ENCODE data around the gene NATD1.

The NATD1 gene

GRCh38 chr17:21247552-21248258, 5.5 kb downstream of the NATD1 start:
- H3K4me1 ChIP-seq (ENCODE audit: control insufficient read depth, low read depth, low read length): no peaks in the 10 kb centered on the region
- H3K9me3 ChIP-seq (ENCODE audit: control insufficient read depth, low read depth, low read length): no peaks in the 10 kb centered on the region
- no peak overlapping the region for H3K4me3 ChIP-seq (ENCODE audit: low read length)
- no peak overlapping the region for H3K27ac ChIP-seq (ENCODE audit: low read length)
- no peak overlapping the region for H3K9ac ChIP-seq (ENCODE audit: low read length)
- peaks cover 7% of the 10 kb centered on the region for H3K27me3 ChIP-seq (ENCODE audit: control insufficient read depth, insufficient read depth, low read length)
- no peaks in the 10 kb centered on the region for H3K36me3 ChIP-seq (ENCODE audit: control insufficient read depth, low read depth, low read length)

- H3K9ac ChIP-seq (ENCODE audit: low read length): no peak overlapping the region
- H3K36me3 ChIP-seq (ENCODE audit: control insufficient read depth, low read depth, low read length): no peaks in the 10 kb centered on the region
- no peaks in the 10 kb centered on the region for H3K9me3 ChIP-seq (ENCODE audit: control insufficient read depth, low read depth, low read length)
- H3K4me1 ChIP-seq (ENCODE audit: control insufficient read depth, low read depth, low read length): no peaks in the 10 kb centered on the region
- H3K27ac ChIP-seq (ENCODE audit: low read length): no peak overlapping the region
- no peaks in the 10 kb centered on the region for H3K27me3 ChIP-seq (ENCODE audit: control insufficient read depth, insufficient read depth, low read length)
- H3K4me3 ChIP-seq (ENCODE audit: low read length): no peak overlapping the region
Measured at GRCh38 chr17:21246698-21247097, 6.5 kb downstream of the NATD1 start.

GRCh38 chr17:21245639-21246084, 7.5 kb downstream of the NATD1 start:
- no peaks in the 10 kb centered on the region for H3K9me3 ChIP-seq (ENCODE audit: control insufficient read depth, low read depth, low read length)
- H3K4me1 ChIP-seq (ENCODE audit: control insufficient read depth, low read depth, low read length): no peaks in the 10 kb centered on the region
- H3K27me3 ChIP-seq (ENCODE audit: control insufficient read depth, insufficient read depth, low read length): no peaks in the 10 kb centered on the region
- H3K9ac ChIP-seq (ENCODE audit: low read length): no peak overlapping the region
- H3K4me3 ChIP-seq (ENCODE audit: low read length): no peak overlapping the region
- no peak overlapping the region for H3K27ac ChIP-seq (ENCODE audit: low read length)
- no peaks in the 10 kb centered on the region for H3K36me3 ChIP-seq (ENCODE audit: control insufficient read depth, low read depth, low read length)

- Histone ChIP-seq H3K4me3 (ENCODE audit: low read length) (no peak overlapping the region), H3K9me3 (ENCODE audit: control insufficient read depth, low read depth, low read length) (no peaks in the 10 kb centered on the region), H3K36me3 (ENCODE audit: control insufficient read depth, low read depth, low read length) (no peaks in the 10 kb centered on the region), H3K27ac (ENCODE audit: low read length) (no peak overlapping the region), H3K27me3 (ENCODE audit: control insufficient read depth, insufficient read depth, low read length) (no peaks in the 10 kb centered on the region), H3K9ac (ENCODE audit: low read length) (no peak overlapping the region), H3K4me1 (ENCODE audit: control insufficient read depth, low read depth, low read length) (peaks cover 9% of the 10 kb centered on the region)
Measured at GRCh38 chr17:21243516-21244303, 9.5 kb downstream of the NATD1 start.

- no peak overlapping the region for H3K9ac ChIP-seq (ENCODE audit: low read length)
- H3K9me3 ChIP-seq (ENCODE audit: control insufficient read depth, low read depth, low read length): no peaks in the 10 kb centered on the region
- H3K36me3 ChIP-seq (ENCODE audit: control insufficient read depth, low read depth, low read length): no peaks in the 10 kb centered on the region
- no peaks in the 10 kb centered on the region for H3K27me3 ChIP-seq (ENCODE audit: control insufficient read depth, insufficient read depth, low read length)
- H3K27ac ChIP-seq (ENCODE audit: low read length): no peak overlapping the region
- no peak overlapping the region for H3K4me3 ChIP-seq (ENCODE audit: low read length)
- H3K4me1 ChIP-seq (ENCODE audit: control insufficient read depth, low read depth, low read length): peaks cover 9% of the 10 kb centered on the region
Measured at GRCh38 chr17:21242780-21243515, 10.3 kb downstream of the NATD1 start.

- no peak overlapping the region for H3K27ac ChIP-seq (ENCODE audit: low read length)
- H3K4me1 ChIP-seq (ENCODE audit: control insufficient read depth, low read depth, low read length): peaks cover 9% of the 10 kb centered on the region
- H3K9ac ChIP-seq (ENCODE audit: low read length): no peak overlapping the region
Measured at GRCh38 chr17:21242026-21242697, 11.0 kb downstream of the NATD1 start.

GRCh38 chr17:21241564-21241963, 11.6 kb downstream of the NATD1 start:
- Histone ChIP-seq H3K9me3 (ENCODE audit: control insufficient read depth, low read depth, low read length) (no peaks in the 10 kb centered on the region), H3K4me3 (ENCODE audit: low read length) (no peak overlapping the region), H3K36me3 (ENCODE audit: control insufficient read depth, low read depth, low read length) (no peaks in the 10 kb centered on the region), H3K27ac (ENCODE audit: low read length) (no peak overlapping the region), H3K9ac (ENCODE audit: low read length) (no peak overlapping the region), H3K27me3 (ENCODE audit: control insufficient read depth, insufficient read depth, low read length) (no peaks in the 10 kb centered on the region), H3K4me1 (ENCODE audit: control insufficient read depth, low read depth, low read length) (peaks cover 9% of the 10 kb centered on the region)

More at GRCh38 chr17:21242026-21242697, 11.0 kb downstream of the NATD1 start:
- Histone ChIP-seq H3K9me3 (ENCODE audit: control insufficient read depth, low read depth, low read length) (no peaks in the 10 kb centered on the region), H3K36me3 (ENCODE audit: control insufficient read depth, low read depth, low read length) (no peaks in the 10 kb centered on the region), H3K4me3 (ENCODE audit: low read length) (no peak overlapping the region), H3K27me3 (ENCODE audit: control insufficient read depth, insufficient read depth, low read length) (no peaks in the 10 kb centered on the region)

- no peaks in the 10 kb centered on the region for H3K36me3 ChIP-seq (ENCODE audit: control insufficient read depth, low read depth, low read length)
- H3K27me3 ChIP-seq (ENCODE audit: control insufficient read depth, insufficient read depth, low read length): no peaks in the 10 kb centered on the region
- H3K27ac ChIP-seq (ENCODE audit: low read length): no peak overlapping the region
- peaks cover 9% of the 10 kb centered on the region for H3K4me1 ChIP-seq (ENCODE audit: control insufficient read depth, low read depth, low read length)
- no peaks in the 10 kb centered on the region for H3K9me3 ChIP-seq (ENCODE audit: control insufficient read depth, low read depth, low read length)
- H3K4me3 ChIP-seq (ENCODE audit: low read length): peak overlapping the region; percentile 14
- no peak overlapping the region for H3K9ac ChIP-seq (ENCODE audit: low read length)
Measured at GRCh38 chr17:21240369-21241055, 12.7 kb downstream of the NATD1 start.

GRCh38 chr17:21239680-21240368, 13.4 kb downstream of the NATD1 start:
- H3K27ac ChIP-seq (ENCODE audit: low read length): no peak overlapping the region

GRCh38 chr17:21235921-21236320, 17.3 kb downstream of the NATD1 start:
- H3K27me3 ChIP-seq (ENCODE audit: control insufficient read depth, insufficient read depth, low read length): no peaks in the 10 kb centered on the region
- no peak overlapping the region for H3K27ac ChIP-seq (ENCODE audit: low read length)
- no peaks in the 10 kb centered on the region for H3K9me3 ChIP-seq (ENCODE audit: control insufficient read depth, low read depth, low read length)
- H3K36me3 ChIP-seq (ENCODE audit: control insufficient read depth, low read depth, low read length): no peaks in the 10 kb centered on the region
- H3K4me3 ChIP-seq (ENCODE audit: low read length): no peak overlapping the region
- no peak overlapping the region for H3K9ac ChIP-seq (ENCODE audit: low read length)
- peaks cover 9% of the 10 kb centered on the region for H3K4me1 ChIP-seq (ENCODE audit: control insufficient read depth, low read depth, low read length)

More at GRCh38 chr17:21239680-21240368, 13.4 kb downstream of the NATD1 start:
- no peaks in the 10 kb centered on the region for H3K27me3 ChIP-seq (ENCODE audit: control insufficient read depth, insufficient read depth, low read length)
- peak overlapping the region; percentile 14 for H3K4me3 ChIP-seq (ENCODE audit: low read length)
- no peak overlapping the region for H3K9ac ChIP-seq (ENCODE audit: low read length)
- peaks cover 9% of the 10 kb centered on the region for H3K4me1 ChIP-seq (ENCODE audit: control insufficient read depth, low read depth, low read length)
- H3K36me3 ChIP-seq (ENCODE audit: control insufficient read depth, low read depth, low read length): no peaks in the 10 kb centered on the region
- no peaks in the 10 kb centered on the region for H3K9me3 ChIP-seq (ENCODE audit: control insufficient read depth, low read depth, low read length)

All from iPS-18a (cell line).